COLO668 (cell line): ENCODE measurements around the gene GRAMD1A.
"Not testable (repeated sequence)": the region's sequence is repeated elsewhere in the genome, so short reads cannot be mapped to it uniquely, and the experiment has no call there.

Source experiments
- DNase-seq: peaks from one replicate; lab custom pipeline; 2025; ENCODE audit not compliant: unreplicated experiment; lab: John Stamatoyannopoulos, UW

Gene GRAMD1A

DNA sequence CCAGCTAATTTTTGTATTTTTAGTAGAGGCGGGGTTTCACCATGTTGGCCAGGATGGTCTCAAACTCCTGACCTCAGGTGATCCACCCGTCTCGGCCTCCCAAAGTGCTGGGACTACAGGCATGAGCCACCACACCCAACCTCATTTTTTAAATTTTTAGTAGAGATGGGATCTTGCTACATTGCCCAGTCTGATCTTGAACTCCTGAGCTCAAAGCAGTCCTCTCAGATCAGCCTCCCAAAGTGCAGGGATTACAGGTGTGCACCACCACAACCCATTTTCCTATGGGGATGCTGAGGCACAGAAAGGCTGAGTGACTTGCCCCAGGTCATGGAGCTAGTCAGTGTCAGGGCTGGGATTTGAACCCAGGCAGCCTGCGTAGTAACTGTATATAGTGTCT is 51.1 kb downstream of the GRAMD1A start:
- not testable (repeated sequence) for DNase-seq

DNA sequence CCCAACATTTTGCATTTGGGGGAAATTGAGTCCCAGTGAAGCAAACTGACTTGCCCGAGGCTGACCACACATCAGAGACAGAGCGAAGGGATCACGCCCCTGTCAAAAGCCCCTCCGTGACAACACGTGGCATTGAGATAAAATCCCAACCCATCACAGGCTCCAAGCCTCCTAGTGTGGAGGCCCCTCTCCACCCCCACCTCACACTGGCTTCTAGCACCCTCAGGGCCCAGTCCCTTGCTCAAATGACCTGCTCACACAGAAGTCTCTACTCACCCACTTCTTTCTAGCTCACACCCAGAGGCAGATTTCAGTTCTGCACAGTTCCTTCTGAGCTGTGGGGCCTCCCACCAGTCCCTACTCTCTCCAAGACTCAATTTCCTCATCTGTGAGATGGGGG is 51.7 kb downstream of the GRAMD1A start:
- DNase-seq = no peak

DNA sequence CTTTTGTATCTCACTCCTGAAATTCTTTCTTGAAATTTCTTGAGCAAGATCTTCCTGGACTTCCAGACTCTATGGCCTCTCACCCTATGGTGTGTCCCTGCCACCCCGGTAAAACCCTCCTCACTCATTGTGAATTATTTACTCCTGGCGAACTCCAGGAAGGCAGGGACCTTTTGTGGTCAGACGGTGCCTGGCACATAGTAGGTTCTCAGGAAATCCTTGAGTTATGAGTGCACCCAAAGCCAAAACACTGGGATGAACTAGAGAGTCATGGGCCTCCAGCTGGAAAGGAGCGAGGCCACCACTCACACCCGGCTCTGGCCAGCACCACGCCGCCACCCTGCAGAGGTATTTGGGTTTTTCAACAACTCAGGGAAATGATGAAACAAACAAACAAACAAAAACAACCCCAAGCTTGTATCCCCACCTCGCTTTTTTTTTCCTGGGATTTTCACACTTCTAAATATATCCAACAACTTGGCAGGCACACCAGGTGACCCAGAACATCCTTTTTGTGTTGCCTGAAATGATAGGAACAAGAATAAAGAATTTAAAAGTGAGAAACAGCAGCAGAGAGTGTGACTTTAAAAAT is 52.6 kb downstream of the GRAMD1A start:
- DNase-seq = no peak

DNA sequence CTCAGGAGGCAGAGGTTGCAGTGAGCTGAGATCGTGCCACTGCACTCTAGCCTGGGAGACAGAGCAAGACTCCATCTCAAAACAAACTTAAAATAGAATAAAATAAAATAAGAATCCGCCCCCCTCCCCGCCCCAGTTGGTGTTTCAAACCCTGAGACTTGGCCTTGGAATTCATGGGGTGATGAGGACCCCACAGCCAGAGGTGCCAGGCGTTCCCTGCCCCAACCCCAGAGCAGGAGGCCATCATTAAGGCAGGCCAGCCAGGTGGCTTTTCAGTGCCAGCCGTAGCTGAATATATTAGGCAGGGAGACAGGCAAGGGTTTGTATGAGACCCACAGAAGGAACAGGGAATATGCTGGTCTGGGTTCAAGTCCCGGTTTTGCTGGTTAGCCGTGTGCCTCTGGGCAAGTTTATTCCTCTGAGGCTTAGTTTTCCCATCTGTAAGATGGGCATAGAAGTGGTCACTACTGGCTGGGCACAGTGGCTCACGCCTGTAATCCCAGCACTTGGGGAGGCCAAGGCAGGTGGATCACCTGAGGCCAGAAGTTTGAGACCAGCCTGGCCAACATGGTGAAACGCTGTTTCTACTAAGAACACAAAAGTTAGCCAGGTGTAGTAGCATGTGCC is 53.7 kb downstream of the GRAMD1A start:
- DNase-seq = no peak

DNA sequence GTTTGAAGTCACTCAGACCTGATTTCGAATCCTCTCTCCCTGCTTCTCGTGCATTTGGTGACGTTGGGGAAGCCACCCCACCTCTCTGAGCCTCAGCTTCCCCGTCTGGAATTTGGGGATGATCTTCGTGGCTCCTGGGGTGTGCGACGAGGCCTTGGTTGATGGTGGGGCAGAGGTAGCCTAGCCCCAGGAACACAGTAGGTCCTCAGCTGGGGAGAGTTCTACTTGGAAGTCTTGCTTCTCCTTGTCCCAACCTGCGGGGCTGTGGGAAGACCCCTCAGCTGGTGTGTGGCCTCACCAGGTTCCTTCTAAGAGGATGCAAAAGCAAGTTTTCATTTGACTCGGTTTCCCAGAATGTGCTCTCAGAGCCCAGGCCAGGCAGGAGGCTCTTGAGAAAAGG is 54.5 kb downstream of the GRAMD1A start:
- no peak for DNase-seq

DNA sequence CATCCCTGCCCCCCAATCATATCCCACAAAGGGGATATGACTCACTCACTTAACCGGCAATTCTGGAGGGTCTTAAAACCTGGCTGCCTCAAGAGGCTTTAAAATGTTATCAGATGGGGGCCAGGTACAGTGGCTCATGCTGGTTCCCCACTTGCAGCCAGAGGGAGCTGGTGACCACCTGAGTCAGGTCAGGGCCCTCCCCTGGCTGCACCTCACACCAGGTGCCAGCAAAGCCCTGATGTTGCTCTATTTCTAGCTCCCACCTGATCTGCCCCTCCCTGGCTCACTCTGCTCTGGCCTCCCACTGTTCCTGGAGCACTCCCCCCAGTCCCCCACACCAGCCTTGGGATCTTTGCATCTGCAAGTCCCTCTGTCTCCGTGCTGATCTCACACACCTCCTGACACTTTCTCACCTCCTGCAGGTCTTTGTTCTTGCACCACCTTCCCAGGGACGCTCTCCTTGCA is 55.6 kb downstream of the GRAMD1A start:
- peak; percentile 44 for DNase-seq

DNA sequence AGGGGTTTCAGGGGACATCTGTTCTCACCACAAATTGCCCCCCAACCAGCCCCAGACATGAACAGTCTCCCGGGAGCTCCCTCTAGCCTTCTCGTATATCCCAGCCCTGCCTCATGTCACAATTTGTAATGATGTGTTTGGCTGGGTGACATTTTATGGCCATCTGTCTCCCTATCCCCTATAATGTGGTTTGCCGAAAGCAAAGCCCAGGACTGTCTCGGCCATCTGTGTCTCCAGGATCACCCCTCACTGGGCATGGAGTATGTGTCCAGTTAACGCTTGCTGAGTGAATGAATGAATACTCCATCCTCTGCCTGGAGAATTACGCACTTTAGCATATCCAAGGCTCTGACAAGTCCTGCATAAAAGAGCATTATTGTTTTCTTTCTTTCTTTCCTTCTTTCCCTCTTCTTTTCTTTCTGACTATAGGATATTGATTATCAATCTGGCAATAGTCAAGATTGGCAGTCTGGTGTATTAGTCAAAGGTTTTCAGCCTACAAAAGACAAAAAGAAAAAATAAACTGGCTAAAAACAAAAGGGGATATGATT is 56.5 kb downstream of the GRAMD1A start:
- no peak for DNase-seq

DNA sequence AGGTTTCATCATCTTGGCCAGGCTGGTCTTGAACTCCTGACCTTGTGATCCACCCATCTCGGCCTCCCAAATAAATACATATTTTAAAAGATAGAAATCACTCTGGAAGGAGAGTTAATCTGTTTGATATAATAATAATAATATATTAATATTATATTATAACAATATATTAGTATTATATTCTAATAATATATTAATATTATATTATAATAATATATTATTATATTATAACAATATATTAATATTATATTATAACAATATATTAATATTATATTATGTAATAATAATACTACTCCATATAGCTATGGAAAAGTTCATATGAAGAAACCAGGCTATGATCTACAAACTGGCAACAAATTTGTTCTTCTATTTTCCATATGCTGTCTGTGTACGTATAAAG is 58.2 kb downstream of the GRAMD1A start:
- DNase-seq = no peak

DNA sequence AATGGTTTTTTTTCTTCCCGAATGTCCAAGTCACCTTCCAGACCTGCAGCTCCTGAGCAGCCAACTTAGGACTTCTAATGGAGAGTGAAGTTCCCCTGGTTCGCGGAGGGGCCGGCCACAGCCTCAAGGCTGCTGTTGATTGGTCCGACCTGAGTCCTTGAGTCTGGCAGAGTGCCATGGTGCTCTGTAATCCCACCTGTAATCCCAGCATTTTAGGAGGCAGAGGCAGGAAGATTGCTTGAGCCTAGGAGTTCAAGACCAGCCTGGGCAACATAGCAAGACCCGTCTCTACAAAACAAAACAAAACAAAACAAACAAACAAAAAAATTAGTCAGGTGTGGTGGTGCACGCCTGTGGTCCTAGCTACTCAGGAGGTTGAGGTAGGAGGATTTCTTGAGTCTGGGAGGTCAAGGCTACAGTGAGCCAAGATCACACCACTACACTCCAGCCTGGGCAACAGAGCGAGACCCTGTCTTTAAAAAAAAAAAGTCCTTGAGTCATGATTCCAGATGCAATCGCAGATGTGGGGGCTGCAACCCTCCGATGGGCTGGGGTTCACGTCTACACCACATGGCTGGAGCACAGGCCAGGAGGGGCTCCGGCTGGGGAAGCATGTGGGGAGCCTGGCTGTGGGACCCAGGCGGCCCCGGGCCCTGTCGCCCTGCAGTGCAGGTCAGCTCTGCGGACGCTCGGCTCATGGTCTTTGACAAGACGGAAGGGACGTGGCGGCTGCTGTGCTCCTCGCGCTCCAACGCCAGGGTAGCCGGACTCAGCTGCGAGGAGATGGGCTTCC is 59.1 kb downstream of the GRAMD1A start:
- no peak for DNase-seq

DNA sequence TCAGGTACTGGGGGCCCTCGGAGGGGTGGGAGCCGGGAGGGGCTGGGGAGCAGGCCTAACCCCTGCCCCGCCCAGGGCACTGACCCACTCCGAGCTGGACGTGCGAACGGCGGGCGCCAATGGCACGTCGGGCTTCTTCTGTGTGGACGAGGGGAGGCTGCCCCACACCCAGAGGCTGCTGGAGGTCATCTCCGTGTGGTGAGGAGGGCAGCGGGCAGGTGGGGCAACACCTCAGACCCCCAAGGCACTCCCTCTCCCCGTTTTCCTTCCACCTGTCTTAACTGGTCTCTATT is 59.6 kb downstream of the GRAMD1A start:
- DNase-seq = no peak

DNA sequence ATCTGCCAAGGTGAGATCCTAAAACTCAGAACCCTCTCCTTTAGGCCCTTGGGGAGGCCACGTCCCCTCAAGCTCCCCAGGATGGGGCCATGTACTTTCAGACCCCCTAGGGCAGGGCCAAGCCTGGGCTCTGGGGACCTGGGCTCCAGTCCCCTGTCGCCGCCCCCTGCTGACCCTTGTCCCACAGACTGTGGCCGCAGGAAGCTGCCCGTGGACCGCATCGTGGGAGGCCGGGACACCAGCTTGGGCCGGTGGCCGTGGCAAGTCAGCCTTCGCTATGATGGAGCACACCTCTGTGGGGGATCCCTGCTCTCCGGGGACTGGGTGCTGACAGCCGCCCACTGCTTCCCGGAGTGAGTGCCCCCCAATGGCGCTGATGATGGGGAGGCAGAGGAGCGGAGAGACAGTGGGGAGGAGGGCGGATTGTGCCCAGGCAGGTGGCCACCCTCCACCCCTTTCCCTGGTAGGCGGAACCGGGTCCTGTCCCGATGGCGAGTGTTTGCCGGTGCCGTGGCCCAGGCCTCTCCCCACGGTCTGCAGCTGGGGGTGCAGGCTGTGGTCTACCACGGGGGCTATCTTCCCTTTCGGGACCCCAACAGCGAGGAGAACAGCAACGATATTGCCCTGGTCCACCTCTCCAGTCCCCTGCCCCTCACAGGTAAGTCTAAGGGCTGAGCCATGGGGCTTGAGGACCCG is 60.2 kb downstream of the GRAMD1A start:
- no peak for DNase-seq

DNA sequence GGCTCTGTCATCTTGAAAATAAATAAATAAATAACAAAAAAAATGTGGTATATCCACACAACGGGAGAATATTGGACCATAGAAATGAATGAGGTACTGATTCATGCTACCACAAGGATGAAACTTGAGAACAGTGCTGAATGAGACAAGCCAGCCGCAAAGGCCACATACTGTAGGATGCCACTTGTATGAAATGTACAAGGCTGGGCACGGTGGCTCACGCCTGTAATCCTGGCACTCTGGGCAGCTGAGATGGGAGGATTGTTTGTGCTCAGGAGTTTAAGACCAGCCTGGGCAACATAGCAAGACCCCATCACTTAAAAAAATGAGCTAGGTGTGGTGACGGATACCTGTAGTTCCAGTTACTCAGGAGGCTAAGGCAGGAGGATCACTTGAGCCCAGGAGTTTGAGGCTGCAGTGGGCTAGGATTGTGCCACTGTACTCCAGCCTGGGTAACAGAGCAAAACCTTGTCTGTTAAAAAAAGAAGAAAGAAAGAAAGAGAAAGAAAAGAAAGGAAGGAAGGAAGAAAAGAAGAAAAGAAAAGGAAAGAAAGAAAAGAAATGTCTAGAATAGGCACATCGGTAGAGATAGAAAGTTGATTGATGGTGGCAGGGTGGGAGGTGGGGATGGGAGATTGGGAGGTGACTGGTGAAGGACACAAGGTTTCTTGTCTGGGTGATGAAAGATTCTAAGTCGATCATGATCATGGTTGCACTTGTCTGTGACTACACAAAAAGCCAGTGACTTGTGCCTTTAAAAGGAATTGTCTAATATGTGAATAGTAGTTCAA is 61.7 kb downstream of the GRAMD1A start:
- DNase-seq = no peak

DNA sequence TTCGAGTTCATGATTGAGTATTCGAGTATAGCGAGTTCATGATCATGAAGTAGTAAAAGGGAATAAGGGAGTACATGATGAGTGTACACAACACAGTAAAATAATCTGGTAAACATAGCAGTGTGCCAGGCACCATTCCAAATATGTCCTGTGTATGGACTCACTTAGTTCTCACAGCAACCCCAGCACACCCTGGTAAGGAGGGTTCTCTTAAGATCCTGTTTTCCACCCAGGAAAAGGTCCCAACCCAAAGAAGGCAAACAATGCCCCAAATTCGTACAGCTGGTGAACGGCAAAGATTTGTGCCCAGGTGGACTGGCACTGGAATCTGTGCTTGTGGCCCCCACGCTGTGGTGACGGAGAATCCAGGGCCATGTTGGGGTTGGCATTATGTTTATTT is 62.8 kb downstream of the GRAMD1A start:
- no peak for DNase-seq

DNA sequence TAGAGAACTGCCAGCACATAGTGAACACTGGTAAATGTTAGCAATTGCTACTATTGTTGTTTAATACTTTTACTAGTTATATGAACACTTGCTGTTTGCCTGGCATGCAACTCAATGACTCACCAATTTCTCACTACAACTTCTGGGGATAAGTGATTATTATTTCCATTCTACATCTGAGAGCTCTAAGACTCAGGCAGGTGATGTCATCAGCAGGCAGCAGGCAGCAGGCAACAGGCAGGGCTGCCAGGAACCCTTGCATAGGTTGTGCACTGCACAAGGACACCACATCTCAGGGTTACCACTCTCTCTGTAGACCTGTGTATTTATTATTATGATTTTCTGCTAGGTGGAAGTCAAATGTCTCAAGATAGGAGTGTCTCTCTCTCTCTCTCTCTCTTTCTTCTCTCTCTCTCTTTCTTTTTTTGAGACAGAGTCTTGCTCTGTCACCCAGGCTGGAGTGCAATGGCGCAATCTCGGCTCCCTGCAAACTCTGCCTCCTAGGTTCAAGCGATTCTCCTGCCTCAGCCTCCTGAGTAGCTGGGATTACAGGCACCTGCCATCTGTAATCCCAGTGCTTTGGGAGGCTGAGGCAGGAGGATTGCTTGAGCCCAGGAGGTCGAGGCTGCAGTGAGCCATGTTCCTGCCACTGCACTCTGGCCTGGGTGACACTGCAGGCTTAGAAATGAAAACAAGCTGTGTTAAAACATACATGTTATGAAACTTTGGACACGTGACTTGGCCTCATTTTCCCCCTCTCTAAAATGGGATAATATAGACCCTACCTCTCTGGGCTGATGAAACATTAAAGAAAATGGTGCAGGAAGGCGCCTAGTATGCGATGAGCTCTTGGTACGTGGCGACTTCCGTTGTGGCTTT is 64.1 kb downstream of the GRAMD1A start:
- no peak for DNase-seq

DNA sequence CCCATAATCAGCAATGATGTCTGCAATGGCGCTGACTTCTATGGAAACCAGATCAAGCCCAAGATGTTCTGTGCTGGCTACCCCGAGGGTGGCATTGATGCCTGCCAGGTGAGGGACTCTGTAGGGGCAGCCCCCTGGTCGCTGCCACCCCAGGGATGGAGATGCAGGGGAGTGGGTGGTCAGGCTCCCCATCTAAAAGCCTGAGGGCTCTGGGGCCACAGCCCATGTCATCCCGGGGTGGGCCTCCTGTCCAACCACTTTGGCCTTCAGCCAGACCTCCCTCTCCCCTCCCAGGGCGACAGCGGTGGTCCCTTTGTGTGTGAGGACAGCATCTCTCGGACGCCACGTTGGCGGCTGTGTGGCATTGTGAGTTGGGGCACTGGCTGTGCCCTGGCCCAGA is 65.5 kb downstream of the GRAMD1A start:
- DNase-seq = no peak

DNA sequence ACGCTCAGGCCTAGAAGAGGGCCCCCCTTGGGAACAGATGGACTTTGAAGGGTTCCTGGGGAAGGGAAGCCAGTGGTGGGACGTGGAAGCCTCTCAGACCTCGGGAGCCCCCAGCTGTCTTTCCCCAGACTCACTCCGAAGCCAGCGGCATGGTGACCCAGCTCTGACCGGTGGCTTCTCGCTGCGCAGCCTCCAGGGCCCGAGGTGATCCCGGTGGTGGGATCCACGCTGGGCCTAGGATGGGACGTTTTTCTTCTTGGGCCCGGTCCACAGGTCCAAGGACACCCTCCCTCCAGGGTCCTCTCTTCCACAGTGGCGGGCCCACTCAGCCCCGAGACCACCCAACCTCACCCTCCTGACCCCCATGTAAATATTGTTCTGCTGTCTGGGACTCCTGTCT is 66.0 kb downstream of the GRAMD1A start:
- no peak for DNase-seq

DNA sequence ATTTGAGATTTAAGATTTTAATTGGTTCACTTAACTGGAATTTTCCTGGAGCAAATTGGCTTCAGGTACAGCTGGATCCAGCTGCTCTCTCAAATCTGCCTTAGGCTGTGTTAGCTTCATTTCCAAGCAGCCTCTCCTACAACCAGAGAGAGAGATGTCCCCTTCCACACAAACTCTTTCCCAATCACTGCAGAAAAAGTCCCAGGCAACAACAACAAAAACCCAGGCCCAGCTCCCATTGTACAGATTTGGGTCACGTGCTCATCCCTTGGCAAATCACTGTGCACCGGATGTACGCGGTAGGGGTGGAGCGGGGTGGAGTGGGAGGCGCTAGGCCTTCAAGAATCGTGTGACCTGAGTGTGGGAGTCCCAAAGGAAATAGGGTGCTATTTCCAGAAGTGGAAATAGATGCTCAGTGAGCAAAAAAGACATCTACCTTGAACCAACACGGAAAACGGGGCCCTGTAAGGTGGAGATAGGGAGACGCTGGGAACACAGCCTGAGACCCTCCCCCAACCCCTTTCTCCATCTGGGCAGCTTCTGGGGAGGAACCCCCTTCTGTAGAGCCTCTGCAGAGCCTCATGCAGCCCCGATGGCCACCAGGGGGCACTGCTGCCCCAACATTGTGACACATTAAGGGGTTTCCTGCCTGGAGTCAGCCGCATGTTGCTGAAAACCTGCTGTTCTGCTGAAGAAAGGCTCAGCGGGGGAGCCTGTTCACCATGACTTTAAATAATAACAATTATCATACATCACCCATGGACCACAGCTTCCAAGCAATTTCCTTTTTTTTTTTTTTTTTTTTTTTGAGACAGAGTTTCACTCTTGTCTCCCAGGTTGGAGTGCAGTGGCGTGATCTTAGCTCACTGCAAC is 66.8 kb downstream of the GRAMD1A start:
- DNase-seq = peak; percentile 86

DNA sequence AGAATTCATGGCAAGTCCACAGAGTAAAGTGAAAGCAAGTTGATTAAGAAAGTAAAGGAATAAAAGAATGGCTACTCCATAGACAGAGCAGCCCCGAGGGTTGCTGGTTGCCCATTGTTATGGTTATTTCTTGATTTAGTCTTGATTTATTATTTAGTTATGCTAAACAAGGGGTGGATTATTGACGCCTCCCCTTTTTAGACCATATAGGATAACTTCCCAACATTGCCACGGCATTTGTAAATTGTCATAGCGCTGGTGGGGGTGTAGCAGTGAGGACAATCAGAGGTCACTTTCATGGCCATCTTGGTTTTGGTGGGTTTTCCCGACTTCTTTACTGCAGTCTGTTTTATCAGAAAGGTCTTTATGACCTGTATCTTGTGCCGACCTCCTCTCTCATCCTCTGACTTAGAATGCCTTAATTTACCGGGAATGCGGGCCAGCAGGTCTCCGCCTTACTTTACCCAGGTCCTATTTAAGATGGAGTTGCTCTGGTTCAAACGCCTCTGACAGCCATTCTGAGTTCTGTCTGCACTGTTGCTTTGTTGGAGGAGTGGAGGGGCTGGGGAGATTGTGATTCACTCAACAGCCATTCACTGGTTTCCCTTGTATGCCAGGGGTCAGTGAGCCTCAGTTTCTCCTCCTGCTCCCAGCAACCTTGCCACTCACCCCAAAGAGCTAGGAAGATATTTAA is 69.0 kb downstream of the GRAMD1A start:
- no peak for DNase-seq
